HepG2 (cell line): ENCODE data around the gene LRRC45. TPM values are rescaled to one million over a fixed set of nuclear protein-coding genes. Genes with fewer than 3 reads are reported as not detected.
A peak's percentile ranks its signal among the peaks of the same experiment; 100 is the strongest.

ENCODE experiments used
- BHLHE40 ChIP-seq: IDR thresholded peaks from 2 replicates; pipeline ENCODE4 v1.6.1; 2011; ENCODE audit warnings: low read length, improper control_type of control experiment
- FOSL2 ChIP-seq: sonication (generic); formaldehyde crosslinking; IDR thresholded peaks from 2 replicates; pipeline ENCODE4 v1.4.0; 2020; ENCODE audit warnings: missing genetic modification reagents
- HES4 ChIP-seq: sonication (generic); formaldehyde crosslinking; IDR thresholded peaks from 2 replicates; pipeline ENCODE4 v1.9.0; 2021; ENCODE audit warnings: mild to moderate bottlenecking, missing genetic modification reagents, borderline replicate concordance
- KAT8 ChIP-seq: IDR thresholded peaks from 2 replicates; pipeline ENCODE4 v1.6.1; 2016; ENCODE audit warnings: missing genetic modification reagents, missing compliant biosample characterization
- MED1 ChIP-seq: sonication (generic); formaldehyde crosslinking; IDR thresholded peaks from 2 replicates; pipeline ENCODE4 v1.4.0; 2020; ENCODE audit warnings: missing genetic modification reagents
- MED8 ChIP-seq: sonication (generic); formaldehyde crosslinking; IDR thresholded peaks from 2 replicates; pipeline ENCODE4 v1.8.1; 2023; ENCODE audit warnings: mild to moderate bottlenecking, missing genetic modification reagents; ENCODE audit not compliant: insufficient replicate concordance
- NAIF1 ChIP-seq: sonication (generic); formaldehyde crosslinking; IDR thresholded peaks from 2 replicates; pipeline ENCODE4 v1.5.0; 2020; ENCODE audit warnings: mild to moderate bottlenecking, missing genetic modification reagents, borderline replicate concordance
- POLR2AphosphoS5 ChIP-seq: IDR thresholded peaks from 2 replicates; pipeline ENCODE4 v1.6.1; 2012; ENCODE audit warnings: low read depth, low read length
- RARA ChIP-seq: IDR thresholded peaks from 2 replicates; pipeline ENCODE4 v1.6.1; 2016; ENCODE audit warnings: missing genetic modification reagents, missing compliant biosample characterization
- SAP130 ChIP-seq: IDR thresholded peaks from 2 replicates; pipeline ENCODE4 v1.6.1; 2016; ENCODE audit warnings: low read depth
- SMYD3 ChIP-seq: sonication (generic); formaldehyde crosslinking; IDR thresholded peaks from 2 replicates; pipeline ENCODE4 v1.8.1; 2023; ENCODE audit warnings: mild to moderate bottlenecking, missing genetic modification reagents
- SPEN ChIP-seq: sonication (generic); formaldehyde crosslinking; IDR thresholded peaks from 2 replicates; pipeline ENCODE4 v1.5.1; 2020; ENCODE audit warnings: low read depth, mild to moderate bottlenecking, missing genetic modification reagents
- TEAD3 ChIP-seq: optimal IDR thresholded peaks from 2 replicates; pipeline ENCODE3; 2016; ENCODE audit warnings: borderline replicate concordance
- U2AF2 ChIP-seq: fragments of 200-400 bp; formaldehyde crosslinking; IDR thresholded peaks from 2 replicates; pipeline ENCODE4 v1.6.1; 2017; ENCODE audit warnings: low read depth, mild to moderate bottlenecking, low read length
- YEATS2 ChIP-seq: sonication (generic); formaldehyde crosslinking; IDR thresholded peaks from 2 replicates; pipeline ENCODE4 v1.4.0; 2020; ENCODE audit warnings: missing genetic modification reagents, borderline replicate concordance
- ZBTB38 ChIP-seq: sonication (generic); formaldehyde crosslinking; IDR thresholded peaks from 2 replicates; pipeline ENCODE4 v1.5.1; 2020; ENCODE audit warnings: mild to moderate bottlenecking, missing genetic modification reagents
- ZFP90 ChIP-seq: sonication (generic); formaldehyde crosslinking; IDR thresholded peaks from 2 replicates; pipeline ENCODE4 v1.8.0; 2022; ENCODE audit warnings: missing genetic modification reagents, mild to moderate bottlenecking, inconsistent platforms, borderline replicate concordance
- ZNF263 ChIP-seq: sonication (generic); formaldehyde crosslinking; IDR thresholded peaks from 2 replicates; pipeline ENCODE4 v1.4.0; 2020; ENCODE audit warnings: missing genetic modification reagents
- ZNF580 ChIP-seq: IDR thresholded peaks from 2 replicates; pipeline ENCODE4 v1.6.1; 2016; ENCODE audit warnings: low read depth, borderline replicate concordance
- ZNF749 ChIP-seq: sonication (generic); formaldehyde crosslinking; IDR thresholded peaks from 2 replicates; pipeline ENCODE4 v1.8.0; 2022; ENCODE audit warnings: mild to moderate bottlenecking, missing genetic modification reagents, moderate library complexity, borderline replicate concordance
- ZNF788 ChIP-seq: sonication (generic); formaldehyde crosslinking; IDR thresholded peaks from 2 replicates; pipeline ENCODE4 v1.5.0; 2020; ENCODE audit warnings: mild to moderate bottlenecking, missing genetic modification reagents, borderline replicate concordance
- ZNF878 ChIP-seq: sonication (generic); formaldehyde crosslinking; IDR thresholded peaks from 2 replicates; pipeline ENCODE4 v1.8.1; 2023; ENCODE audit warnings: mild to moderate bottlenecking, missing genetic modification reagents, moderate library complexity
- ZSCAN31 ChIP-seq: sonication (generic); formaldehyde crosslinking; IDR thresholded peaks from 2 replicates; pipeline ENCODE4 v1.5.0; 2020; ENCODE audit warnings: low read depth, mild to moderate bottlenecking, missing genetic modification reagents
- ZSCAN9 ChIP-seq: IDR thresholded peaks from 2 replicates; pipeline ENCODE4 v1.6.1; 2016; ENCODE audit warnings: borderline replicate concordance
- polyA plus RNA-seq, 8 experiments: library from polyadenylated mRNA; depleted of rRNA in 3 of 8; stranded (reverse) in 7 of 8; unstranded in 1 of 8; fragments of >200 nt; fragmentation: Illumina TruSeq in 4 of 8; extraction: Trizol in 4 of 8; gene quantifications; 2 replicates each; pipeline versions ENCODE4 v1.2.1 to v1.2.3, GENCODE V29; 2011 to 2016; ENCODE audit warnings: low read depth in 4 of 8, missing spikeins in 1 of 8, mixed read lengths in 1 of 8; ENCODE audit not compliant: insufficient read depth in 1 of 8
- total RNA-seq, 5 experiments: library from RNA; depleted of rRNA; stranded (reverse); fragments of >200 nt; fragmentation: Illumina TruSeq; extraction: Trizol; gene quantifications; 2 replicates each; pipeline ENCODE4 v1.2.3, GENCODE V29; 2016; ENCODE audit warnings: low read depth in 1 of 5
- TF ChIP-seq, protein P1 (sequence below): sonication (generic); formaldehyde crosslinking; IDR thresholded peaks from 2 replicates; pipeline ENCODE4 v1.5.0; 2020; ENCODE audit warnings: mild to moderate bottlenecking, missing genetic modification reagents, borderline replicate concordance
- TF ChIP-seq, protein P2 (sequence below): IDR thresholded peaks from 2 replicates; pipeline ENCODE4 v1.6.1; 2016; ENCODE audit warnings: missing compliant biosample characterization, missing genetic modification reagents, borderline replicate concordance
- TF ChIP-seq, protein P3 (sequence below): conservative IDR thresholded peaks from 2 replicates; pipeline ENCODE4 v1.6.1; 2018; ENCODE audit warnings: missing genetic modification reagents

LRRC45 gene
- total and polyA plus RNA-seq, 2 of the 13 experiments (the other 11 are each of a cell fraction or from before 2014, with no cell fraction given): 11.6 to 48.1 TPM

DNA sequence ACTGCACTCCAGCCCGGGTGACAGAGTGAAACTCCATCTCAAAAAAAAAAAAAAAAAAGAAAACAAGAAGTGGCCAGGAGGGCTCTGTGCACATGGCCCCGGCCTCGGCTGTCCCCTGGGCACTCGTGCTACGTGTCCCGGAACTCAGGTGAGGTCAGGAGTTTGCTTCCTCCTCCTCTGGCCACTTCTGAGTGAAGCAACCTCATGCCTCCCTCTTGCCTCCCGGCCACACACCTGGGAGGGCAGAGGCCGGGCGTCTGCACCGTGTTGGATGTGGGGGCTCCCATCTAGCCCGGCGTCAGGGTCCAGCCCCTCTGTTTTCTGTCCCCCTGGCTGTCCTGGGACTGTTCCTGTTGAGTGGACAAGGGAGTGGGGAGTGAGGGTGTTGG, 23.5 kb upstream of the LRRC45 start (continued):
- TF ChIP-seq U2AF2 (0 out of 2 replicates have a peak, but pooled peaks have one; percentile 55), KAT8 (0 out of 2 replicates have a peak, but pooled peaks have one; percentile 43), HES4 (CRISPR knock-in tag) (peak; percentile 80; the same call in 1 of the 2 replicates), SAP130 (peak; percentile 76), YEATS2 (CRISPR knock-in tag) (peak; percentile 63; the same call in 1 of the 2 replicates), ZNF580 (CRISPR knock-in tag) (0 out of 2 replicates have a peak, but pooled peaks have one; percentile 58), SPEN (CRISPR knock-in tag) (no peak), BHLHE40 (peak; percentile 43; the same call in 1 of the 2 replicates), ZNF878 (CRISPR knock-in tag) (0 out of 2 replicates have a peak, but pooled peaks have one; percentile 12), ZSCAN31 (peak; percentile 24; the same call in 1 of the 2 replicates), MED8 (CRISPR knock-in tag) (peak; percentile 52), TEAD3 (CRISPR knock-in tag) (peak; percentile 31), ZSCAN9 (CRISPR knock-in tag) (peak; percentile 53; the same call in 1 of the 2 replicates), ZNF788 (CRISPR knock-in tag) (0 out of 2 replicates have a peak, but pooled peaks have one; percentile 64), SMYD3 (CRISPR knock-in tag) (no peak), ZNF263 (CRISPR knock-in tag) (peak; percentile 59), NAIF1 (CRISPR knock-in tag) (0 out of 2 replicates have a peak, but pooled peaks have one; percentile 54), FOSL2 (CRISPR knock-in tag) (peak; percentile 22; the same call in 1 of the 2 replicates), ZBTB38 (CRISPR knock-in tag) (no peak), MED1 (peak; percentile 85), POLR2AphosphoS5 (peak; percentile 64), RARA (CRISPR knock-in tag) (peak; percentile 87), ZNF749 (CRISPR knock-in tag) (0 out of 2 replicates have a peak, but pooled peaks have one; percentile 42), ZFP90 (CRISPR knock-in tag) (no peak)
- TF ChIP-seq, protein P1, sequence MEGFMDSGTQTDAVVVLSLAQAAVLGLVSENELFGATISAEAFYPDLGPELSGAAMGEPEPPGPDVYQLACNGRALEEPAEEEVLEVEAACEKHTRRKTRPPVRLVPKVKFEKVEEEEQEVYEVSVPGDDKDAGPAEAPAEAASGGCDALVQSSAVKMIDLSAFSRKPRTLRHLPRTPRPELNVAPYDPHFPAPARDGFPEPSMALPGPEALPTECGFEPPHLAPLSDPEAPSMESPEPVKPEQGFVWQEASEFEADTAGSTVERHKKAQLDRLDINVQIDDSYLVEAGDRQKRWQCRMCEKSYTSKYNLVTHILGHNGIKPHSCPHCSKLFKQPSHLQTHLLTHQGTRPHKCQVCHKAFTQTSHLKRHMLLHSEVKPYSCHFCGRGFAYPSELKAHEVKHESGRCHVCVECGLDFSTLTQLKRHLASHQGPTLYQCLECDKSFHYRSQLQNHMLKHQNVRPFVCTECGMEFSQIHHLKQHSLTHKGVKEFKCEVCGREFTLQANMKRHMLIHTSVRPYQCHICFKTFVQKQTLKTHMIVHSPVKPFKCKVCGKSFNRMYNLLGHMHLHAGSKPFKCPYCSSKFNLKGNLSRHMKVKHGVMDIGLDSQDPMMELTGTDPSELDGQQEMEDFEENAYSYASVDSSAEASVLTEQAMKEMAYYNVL: peak; percentile 55; the same call in 1 of the 2 replicates
- TF ChIP-seq, protein P2, sequence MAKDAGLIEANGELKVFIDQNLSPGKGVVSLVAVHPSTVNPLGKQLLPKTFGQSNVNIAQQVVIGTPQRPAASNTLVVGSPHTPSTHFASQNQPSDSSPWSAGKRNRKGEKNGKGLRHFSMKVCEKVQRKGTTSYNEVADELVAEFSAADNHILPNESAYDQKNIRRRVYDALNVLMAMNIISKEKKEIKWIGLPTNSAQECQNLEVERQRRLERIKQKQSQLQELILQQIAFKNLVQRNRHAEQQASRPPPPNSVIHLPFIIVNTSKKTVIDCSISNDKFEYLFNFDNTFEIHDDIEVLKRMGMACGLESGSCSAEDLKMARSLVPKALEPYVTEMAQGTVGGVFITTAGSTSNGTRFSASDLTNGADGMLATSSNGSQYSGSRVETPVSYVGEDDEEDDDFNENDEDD (CRISPR knock-in tag): peak; percentile 88; the same call in 1 of the 2 replicates
- TF ChIP-seq, protein P3, sequence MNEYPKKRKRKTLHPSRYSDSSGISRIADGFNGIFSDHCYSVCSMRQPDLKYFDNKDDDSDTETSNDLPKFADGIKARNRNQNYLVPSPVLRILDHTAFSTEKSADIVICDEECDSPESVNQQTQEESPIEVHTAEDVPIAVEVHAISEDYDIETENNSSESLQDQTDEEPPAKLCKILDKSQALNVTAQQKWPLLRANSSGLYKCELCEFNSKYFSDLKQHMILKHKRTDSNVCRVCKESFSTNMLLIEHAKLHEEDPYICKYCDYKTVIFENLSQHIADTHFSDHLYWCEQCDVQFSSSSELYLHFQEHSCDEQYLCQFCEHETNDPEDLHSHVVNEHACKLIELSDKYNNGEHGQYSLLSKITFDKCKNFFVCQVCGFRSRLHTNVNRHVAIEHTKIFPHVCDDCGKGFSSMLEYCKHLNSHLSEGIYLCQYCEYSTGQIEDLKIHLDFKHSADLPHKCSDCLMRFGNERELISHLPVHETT (CRISPR knock-in tag): 0 out of 2 replicates have a peak, but pooled peaks have one; percentile 1
